PFSK-1 (cell line): ENCODE results near the gene FN1.

ENCODE experiments used
- FOXP2 ChIP-seq: optimal IDR thresholded peaks from 2 replicates; pipeline ENCODE3; 2011; ENCODE audit warnings: borderline replicate concordance, control low read depth, inconsistent platforms; ENCODE audit not compliant: insufficient read depth; ENCODE audit errors: extremely low read length, extremely low read depth
- POLR2AphosphoS5 ChIP-seq: IDR thresholded peaks from 2 replicates; pipeline ENCODE4 v1.6.1; 2012; ENCODE audit warnings: low read depth, mild to moderate bottlenecking, control low read depth, low read length, moderate library complexity
- TAF1 ChIP-seq: IDR thresholded peaks from 2 replicates; pipeline ENCODE4 v1.6.1; 2012; ENCODE audit warnings: low read length, control low read depth, borderline replicate concordance; ENCODE audit not compliant: insufficient read depth
- TF ChIP-seq, protein P1 (sequence below), 2 experiments: IDR thresholded peaks; 2 replicates each; pipeline versions ENCODE4 v1.6.1 to v1.8.0; 2011 to 2012; ENCODE audit warnings: low read depth in 2 of 2, low read length in 2 of 2, control low read depth in 1 of 2, inconsistent platforms in 1 of 2, mild to moderate bottlenecking in 1 of 2, moderate library complexity in 1 of 2; ENCODE audit not compliant: insufficient read depth in 1 of 2

DNA sequence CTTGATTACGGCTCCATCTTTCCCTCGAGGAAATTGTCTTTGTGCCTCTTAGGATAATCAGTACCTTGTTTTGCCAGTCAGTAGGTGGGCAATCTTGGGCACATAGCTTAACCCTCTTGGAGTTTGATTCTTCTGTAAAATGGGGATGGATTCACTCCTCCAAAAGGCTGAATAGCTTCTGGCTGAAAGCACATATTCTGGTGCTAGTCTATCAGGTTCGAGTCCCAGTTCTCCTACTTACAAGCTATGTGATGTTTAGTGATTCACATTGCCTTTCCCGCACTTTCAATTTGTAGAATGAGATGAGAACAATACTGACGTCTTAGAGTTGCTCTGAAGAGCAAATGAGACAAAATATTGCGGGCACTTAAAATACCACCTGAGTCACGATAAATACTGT is 80.1 kb downstream of the FN1 start:
- TF ChIP-seq POLR2AphosphoS5 (no peak), TAF1 (no peak), FOXP2 (no peak)
- TF ChIP-seq, protein P1, sequence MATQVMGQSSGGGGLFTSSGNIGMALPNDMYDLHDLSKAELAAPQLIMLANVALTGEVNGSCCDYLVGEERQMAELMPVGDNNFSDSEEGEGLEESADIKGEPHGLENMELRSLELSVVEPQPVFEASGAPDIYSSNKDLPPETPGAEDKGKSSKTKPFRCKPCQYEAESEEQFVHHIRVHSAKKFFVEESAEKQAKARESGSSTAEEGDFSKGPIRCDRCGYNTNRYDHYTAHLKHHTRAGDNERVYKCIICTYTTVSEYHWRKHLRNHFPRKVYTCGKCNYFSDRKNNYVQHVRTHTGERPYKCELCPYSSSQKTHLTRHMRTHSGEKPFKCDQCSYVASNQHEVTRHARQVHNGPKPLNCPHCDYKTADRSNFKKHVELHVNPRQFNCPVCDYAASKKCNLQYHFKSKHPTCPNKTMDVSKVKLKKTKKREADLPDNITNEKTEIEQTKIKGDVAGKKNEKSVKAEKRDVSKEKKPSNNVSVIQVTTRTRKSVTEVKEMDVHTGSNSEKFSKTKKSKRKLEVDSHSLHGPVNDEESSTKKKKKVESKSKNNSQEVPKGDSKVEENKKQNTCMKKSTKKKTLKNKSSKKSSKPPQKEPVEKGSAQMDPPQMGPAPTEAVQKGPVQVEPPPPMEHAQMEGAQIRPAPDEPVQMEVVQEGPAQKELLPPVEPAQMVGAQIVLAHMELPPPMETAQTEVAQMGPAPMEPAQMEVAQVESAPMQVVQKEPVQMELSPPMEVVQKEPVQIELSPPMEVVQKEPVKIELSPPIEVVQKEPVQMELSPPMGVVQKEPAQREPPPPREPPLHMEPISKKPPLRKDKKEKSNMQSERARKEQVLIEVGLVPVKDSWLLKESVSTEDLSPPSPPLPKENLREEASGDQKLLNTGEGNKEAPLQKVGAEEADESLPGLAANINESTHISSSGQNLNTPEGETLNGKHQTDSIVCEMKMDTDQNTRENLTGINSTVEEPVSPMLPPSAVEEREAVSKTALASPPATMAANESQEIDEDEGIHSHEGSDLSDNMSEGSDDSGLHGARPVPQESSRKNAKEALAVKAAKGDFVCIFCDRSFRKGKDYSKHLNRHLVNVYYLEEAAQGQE (IDR thresholded peaks at IDR 0.05; ENCODE audit: insufficient read depth in 1 of 2, low read depth in 2 of 2, low read length in 2 of 2), result no peak
